ENCODE measurements around the gene ARSD.

GRCh38 chrX:2867206-2867605, 61.9 kb downstream of the ARSD start:
- TF ChIP-seq CTCF (IDR thresholded peaks at IDR 0.05) (no peak), POLR2A (IDR thresholded peaks at IDR 0.05) (no peak)
